ENCODE measurements around the gene NDUFAF2.

The NDUFAF2 gene

DNA sequence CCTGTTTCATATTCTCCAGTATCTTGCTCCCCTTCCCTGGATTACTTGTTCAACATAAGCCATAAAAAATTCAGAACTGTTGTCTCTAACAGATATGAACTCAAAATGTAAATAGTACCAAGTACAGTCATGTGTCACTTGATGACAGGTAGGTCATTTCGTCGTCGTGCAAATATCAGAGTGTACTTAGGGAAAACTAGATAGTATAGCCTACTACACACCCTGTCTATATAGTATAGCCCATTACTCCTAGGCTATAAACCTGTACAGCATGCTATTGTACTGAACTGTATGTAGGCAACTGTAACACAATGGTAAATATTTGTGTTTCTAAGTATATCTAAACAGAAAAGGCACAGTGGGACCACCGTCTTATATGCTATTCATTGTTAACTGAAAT, 178.1 kb downstream of the NDUFAF2 start:
- no peak for DNase-seq (ENCODE audit: low spot score)

DNA sequence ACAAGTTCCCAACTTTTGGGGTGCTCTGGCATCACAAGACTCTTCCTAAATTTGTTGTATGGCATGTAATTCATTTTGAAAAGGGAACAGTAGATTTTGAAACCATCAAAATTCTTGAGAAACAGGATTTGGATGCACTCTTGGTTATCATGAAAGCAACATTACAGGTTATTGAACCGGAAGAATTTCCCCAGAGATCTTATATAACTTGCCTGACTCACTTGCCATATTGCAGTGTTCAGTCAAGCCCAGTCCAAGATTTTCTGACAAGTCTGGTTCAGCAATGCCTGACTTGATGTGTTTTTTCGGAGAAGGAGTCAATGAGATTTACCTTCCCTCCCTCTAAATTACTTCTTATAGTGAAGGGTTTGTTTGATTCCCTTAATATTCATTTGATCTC, 185.3 kb downstream of the NDUFAF2 start:
- DNase-seq (ENCODE audit: low spot score) = no peak

DNA sequence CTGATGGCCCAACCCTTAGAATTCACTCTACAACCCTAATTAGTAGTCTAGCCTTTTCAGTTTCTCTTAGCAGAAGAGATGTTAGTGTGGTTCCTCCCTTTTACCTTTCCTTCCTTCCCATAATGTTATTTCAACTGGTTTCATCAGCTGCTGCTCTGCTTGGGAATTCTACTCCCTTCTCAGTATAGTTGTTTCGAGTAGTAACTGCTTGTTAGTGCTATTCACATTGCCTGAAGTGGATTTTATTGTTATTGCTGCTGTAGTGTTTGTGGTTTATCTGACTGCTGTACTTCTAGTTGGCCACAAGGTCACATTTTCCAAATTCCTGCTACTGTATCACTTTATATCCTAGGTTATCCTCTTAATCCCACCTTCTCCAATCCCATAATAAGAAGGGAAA, 187.6 kb downstream of the NDUFAF2 start:
- DNase-seq (ENCODE audit: low spot score) = no peak

DNA sequence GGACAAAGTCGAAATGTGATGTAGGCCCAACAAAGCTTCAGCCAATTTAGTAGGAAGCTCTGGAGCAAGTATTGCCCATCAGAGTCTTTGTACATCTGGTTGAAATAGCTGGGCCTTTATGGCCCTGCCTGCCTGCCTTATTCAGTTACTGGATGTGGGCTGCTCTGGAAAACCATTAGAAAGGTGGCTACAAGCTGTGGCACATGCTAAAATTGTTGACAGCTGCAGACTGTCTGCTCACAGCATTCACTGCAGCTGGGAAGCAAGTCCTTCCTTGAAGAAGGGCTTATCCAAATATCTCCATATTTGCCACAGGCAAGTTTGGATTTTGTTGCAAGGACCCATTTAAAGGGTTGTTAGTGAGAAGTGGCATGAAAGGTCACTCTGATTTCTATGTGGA, 192.8 kb downstream of the NDUFAF2 start:
- DNase-seq (ENCODE audit: low spot score) = no peak

DNA sequence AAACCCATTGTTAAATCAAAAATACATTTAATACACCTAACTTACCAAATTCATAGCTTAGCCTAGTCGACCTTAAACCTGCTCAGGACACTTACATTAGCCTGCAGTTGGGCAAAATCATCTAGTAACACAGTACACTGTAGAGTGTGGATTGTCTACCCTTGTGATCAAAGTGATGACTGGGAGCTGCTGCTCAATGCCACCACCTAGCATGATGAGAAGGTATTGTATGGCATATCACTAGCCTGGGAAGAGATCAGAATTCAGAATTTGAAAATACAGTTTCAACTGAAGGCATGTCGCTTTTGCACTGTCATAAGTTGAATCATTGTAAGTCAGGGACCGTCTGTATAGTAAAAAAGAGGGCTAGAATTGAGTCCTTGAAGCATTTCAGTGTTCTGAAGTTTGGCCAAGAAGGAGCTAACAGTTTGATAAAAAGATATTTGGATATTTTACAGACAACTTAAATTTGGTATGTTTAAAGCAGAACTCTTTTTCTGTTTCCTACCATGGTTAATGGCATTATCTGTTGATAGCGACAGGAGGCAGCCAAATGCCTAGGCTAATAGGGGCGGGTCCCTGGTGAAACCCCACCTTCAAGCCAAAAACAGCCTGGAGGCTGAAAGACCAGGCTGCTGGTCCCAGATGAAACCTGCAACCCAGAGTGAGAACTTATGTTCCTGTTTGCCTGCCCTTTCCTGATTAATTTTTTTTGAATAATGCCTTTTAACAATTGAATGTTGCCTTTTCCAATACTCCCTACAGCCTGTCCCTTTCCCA, 194.3 kb downstream of the NDUFAF2 start:
- peak; percentile 2 for DNase-seq (ENCODE audit: low spot score)

DNA sequence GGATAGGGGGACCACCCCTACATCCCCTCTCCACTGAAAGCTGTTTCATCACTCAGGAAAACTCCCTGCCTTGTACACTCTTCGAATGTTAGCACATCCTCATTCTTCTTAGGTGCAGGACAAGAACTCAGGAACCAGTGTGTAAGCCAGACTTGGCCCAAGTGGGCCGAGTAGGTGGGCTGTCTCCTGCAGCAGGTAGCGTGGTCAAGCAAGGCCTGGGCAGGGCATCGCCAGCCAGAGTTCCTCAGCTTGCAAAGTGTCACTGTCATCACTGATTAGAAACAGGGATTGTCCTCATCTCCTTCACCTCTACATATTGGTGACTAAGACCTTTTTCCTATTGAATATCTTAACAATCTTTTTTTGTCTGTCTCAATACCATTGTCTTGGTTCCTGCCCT, 194.9 kb downstream of the NDUFAF2 start:
- no peak for DNase-seq (ENCODE audit: low spot score)

DNA sequence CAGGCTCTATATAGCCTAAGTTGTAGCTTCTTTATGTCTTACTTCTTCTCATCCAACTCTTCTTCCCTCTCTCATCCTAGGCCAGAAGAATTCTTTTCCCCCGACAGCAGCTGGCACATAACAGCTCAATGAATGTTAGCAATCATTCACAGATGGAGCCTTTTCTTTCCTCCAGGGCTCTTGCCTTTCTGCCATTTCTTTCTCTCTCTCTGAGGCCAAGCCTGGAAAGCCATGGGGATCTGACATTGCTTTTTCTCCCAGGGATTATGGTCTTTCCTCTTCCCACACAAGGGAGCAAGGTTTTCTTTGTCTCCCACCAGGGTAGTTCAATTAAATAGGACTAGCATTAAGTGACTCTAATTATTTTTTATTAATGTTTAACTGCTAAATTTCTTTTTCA, 196.8 kb downstream of the NDUFAF2 start:
- no peak for DNase-seq (ENCODE audit: low spot score)

DNA sequence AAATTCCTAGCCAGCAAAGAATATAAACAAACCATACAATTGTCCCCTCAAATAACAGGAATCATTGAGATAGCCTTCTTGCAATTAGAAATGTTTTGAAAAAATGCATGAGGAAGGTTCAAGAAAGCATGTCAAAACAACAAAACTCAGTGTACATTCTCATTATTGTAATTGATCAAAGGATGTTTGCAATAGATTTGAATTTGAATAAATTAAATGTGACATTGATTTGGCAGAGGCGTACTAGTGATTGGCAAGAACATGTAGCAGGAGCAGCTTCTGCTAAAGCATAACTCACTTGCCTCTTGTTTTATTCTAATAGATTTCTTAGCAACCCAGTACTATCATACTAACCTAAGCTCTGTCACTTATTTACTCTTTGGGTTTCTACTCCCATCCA, 197.4 kb downstream of the NDUFAF2 start:
- DNase-seq (ENCODE audit: low spot score) = no peak

DNA sequence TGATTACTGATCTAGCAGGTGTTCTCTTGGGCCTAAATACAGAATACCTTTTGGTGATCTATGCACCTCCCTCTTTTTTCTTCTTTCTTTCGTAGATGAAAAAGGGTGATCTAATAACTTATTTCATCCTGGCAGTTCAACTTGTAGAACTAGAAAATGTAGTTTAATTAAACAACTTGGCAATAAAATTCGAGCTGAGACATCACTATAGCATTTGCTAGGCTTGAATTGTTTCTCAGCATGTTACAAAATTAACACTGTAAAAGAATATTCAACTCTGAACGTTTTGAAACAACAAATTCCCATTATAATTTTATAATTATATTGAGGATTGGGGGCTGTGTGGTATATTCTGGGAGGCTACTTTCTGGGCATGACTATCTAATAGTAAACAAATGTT, 197.8 kb downstream of the NDUFAF2 start:
- no peak for DNase-seq (ENCODE audit: low spot score)

DNA sequence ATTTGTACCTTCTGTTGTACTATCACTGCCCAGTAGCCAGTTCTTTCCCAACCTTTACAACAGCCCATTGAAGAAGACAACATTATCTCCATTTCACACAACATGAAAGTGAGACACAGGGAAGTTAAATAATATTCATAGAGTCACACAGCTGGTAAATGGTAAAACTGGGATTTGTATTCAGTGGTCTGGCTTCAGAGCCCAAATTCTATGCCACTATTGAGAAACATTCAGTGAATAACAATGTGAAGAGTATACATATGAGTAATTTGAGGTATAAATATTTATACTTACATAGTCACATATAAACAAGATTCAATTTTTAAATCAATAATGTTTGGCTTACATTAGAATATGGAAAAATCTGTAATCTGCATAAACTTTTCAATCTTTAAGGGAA, 203.5 kb downstream of the NDUFAF2 start:
- DNase-seq (ENCODE audit: low spot score) = no peak

DNA sequence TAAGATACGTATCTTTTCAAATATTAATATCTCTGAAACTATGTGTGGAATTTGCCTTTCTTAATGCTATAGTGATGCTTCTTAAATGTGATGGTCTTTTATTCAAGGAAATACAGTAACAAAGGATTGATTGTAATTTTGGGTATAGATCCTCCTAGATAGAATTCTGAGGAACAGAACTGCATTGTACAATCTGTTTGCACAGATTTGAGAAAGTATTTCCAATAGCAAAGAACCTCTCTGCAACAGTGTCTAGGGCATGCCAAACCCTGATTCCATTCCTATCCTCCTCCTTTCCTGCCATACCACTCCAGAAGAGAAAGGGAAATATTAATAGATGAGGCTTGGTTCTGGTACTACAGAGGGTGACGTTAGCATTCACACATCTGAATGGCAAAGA, 206.9 kb downstream of the NDUFAF2 start:
- no peak for DNase-seq (ENCODE audit: low spot score)

DNA sequence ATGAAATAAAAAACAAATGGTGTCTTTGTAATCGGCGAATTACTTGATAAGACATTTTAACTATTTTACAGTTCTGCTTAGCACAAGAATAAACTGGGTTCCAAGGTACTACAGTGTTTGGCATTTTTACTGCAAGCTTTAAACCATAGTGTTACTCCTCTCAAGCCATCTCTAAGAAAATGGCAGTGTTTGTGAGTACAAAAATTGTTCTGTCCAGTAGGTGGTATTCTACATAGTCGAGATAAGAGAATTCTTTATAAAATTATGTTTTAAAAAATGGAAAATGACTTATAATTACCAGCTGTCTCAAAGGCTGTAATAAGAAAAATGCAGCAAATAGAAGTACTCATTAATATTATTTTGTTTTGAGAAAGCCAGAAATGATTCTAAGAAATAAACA, 214.1 kb downstream of the NDUFAF2 start:
- no peak for DNase-seq (ENCODE audit: low spot score)

DNA sequence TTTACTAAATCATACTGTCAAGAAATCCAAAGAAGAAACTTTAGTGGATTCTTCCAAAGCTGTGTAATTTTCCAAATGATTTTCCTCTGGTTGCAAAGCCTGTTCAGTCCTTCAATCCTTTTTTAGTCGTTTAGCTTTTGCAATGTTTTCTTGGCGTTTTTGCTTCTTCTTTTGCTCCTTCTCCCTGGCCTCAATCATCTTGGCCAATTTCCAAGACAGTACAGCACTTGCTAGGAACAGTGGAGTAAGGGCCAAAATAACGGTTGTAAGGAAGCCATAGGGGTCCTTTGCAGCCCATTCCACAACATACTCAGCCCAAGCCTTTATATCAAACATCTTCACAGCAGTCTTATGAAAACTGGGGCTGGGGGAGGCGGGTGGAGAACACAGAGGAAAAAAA, 214.8 kb downstream of the NDUFAF2 start:
- DNase-seq (ENCODE audit: low spot score) = no peak

DNA sequence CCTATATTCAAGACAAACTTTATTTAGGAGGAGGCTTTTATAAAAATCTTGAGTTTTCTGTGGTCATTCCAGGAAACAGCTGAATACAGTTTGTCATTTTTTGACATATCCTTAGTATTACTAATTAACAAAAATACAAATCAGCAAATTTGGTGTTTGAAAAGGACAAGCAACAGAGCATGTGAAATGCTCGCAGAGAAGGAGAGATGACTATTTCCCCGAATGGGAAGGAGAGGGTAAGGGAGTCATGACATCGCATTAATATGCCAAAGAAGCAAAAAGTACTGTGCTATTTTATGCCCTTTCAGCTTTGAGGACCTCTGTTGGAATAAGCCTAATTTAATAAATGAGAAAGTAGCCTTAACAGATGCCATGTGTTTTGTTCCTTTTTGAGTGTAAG, 215.5 kb downstream of the NDUFAF2 start:
- DNase-seq (ENCODE audit: low spot score) = no peak

DNA sequence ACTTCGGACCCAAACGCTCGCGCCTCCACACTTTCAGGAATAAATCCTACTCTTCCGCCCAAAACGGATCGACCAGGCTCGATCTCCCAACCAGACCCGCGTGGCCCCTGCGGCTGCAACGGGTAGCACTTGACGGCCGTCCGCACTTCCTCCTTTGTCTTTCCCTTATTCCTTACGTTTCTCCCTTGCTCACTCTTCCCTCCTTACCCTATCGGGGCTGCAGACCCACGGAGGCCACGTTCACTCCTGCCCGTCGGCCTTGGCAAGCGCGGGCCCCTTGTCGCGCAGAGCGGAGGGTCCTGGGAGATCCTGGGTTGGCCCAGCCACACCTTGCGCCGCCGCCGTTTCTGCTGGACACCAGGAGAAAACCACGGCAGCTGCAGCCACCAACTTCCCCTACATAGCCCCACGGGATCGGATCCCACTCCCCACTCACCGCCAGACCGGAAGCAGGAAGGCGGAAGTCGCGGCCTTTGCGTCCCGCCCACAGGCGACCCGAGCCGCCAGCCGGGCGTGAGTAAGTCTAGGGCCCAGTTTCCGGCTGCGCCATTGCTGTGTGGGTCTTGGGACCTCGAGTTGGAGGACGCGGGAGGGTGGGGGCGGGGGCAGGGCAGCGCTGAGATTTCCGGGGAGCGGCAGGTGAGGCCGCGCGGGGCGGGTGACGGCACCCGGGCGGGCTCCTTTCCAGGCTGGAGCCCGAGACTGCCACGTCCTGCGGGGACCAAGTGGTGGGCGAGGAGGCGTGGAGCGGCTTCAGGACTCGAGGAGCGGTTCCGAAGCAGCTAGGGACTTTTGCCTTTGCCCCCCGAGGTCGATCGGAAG, 217.2 kb downstream of the NDUFAF2 start, which contains the start of gene SMIM15:
Gene SMIM15, minus strand, starts transcription at position 459 of the 822 bp plus-strand sequence. CDS start 2,297 bp downstream, outside the sequence.
- peak; percentile 80 for DNase-seq (ENCODE audit: low spot score)

DNA sequence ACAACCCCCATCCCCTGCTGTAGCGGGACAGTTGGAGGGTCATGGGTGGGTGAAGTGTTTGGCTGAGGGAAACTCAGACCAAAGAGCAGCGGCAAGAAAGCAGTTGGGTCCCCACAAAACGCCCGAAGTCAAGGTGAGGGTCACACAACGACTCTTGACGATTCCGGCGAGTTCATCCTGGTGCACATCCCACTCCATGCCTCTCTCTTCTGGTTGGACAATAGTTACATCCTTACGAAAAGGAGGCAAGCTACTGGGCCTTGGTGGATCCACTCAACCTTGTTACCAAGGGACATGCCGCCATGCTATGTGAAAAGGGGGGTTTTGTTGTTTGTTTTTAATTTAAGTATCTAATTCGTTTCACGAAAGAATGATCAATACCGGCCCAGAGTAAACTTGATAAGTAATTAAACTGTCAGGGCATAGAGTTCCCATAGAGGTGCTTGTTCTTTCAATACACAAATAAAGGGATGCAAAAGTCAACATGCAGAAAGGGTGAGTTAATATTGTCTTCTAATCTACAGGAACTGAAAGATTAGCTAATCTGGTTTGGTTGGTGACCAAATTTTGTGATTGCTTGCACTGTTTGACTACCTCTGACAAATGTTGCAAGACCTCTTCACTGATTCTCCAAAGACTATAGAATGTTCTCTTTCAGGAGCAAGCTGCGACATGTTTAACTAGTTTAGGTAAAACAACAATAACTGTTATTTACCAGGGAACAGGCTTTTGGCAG, 218.0 kb downstream of the NDUFAF2 start:
- peak; percentile 10 for DNase-seq (ENCODE audit: low spot score)

DNA sequence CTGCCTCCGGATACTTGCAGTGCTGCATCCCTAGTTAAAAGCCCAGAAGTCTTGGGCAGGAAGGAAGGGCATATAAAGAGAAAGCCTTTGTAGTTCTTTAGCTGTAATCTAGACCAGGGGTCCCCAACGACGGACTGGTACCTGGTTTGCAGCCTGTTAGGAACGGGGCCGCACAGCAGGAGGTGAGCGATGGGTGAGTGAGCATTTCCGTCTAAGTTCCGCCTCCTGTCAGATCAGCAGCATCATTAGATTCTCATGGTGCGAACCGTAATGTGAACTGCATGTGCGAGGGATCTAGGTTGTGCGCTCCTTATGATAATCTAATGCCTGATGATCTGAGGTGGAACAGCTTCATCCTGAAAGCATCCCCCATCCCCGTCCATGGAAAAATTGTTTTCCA, 218.9 kb downstream of the NDUFAF2 start:
- DNase-seq (ENCODE audit: low spot score) = no peak

DNA sequence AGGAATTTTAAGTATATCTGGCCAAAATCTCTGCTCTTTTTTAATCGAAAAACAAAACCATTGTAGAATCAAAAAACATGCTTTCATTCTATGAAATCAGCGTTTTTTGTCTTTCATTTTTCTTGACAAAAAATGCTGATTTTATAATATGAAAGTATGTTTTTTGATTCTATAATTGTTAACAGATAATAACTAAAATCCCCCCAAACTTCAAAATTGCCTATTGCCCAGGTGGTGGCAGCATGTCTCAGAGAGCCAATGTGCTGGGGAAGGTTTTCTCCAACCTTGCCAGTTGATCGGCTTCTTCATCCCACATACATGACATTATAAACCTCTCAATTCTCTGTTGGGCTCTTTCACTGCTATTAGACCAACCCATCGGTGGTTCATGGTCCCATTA, 222.4 kb downstream of the NDUFAF2 start:
- DNase-seq (ENCODE audit: low spot score) = no peak

DNA sequence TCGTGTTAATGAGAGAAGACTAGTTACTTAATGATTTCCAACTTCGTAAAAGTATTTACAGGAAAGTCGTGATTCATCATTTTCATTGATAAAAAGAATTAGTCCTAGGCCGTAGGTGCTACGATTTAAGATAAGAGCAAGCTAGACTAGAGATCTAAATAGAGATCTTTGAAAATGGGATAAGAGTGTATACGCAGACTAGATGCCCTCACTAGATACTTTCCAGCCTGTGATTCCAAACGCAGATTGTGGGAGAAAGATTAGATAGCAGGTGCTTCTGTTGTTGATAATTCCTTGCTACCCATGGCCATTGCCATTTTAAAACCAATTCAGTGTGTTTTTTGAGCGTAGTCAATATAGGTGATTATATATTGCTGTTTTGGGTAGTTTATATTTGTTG, 223.9 kb downstream of the NDUFAF2 start:
- no peak for DNase-seq (ENCODE audit: low spot score)

DNA sequence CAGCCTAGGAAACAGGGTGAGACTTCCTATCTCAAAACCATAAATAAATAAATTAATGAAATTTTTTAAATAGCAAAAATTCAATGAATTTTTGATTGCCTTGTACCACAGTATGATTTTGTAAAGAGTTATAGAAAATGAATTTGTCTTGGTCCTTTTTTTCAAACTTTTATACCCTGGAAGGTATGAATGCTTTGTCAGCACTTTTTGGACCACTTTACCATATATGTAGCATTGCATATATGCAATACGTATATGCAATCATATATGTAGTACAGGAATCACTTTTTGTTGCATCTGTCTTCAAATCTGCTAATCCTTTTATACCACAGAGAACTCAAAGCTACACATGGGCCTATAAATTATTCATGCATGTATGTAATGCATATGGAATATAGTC, 226.5 kb downstream of the NDUFAF2 start:
- no peak for DNase-seq (ENCODE audit: low spot score)

DNA sequence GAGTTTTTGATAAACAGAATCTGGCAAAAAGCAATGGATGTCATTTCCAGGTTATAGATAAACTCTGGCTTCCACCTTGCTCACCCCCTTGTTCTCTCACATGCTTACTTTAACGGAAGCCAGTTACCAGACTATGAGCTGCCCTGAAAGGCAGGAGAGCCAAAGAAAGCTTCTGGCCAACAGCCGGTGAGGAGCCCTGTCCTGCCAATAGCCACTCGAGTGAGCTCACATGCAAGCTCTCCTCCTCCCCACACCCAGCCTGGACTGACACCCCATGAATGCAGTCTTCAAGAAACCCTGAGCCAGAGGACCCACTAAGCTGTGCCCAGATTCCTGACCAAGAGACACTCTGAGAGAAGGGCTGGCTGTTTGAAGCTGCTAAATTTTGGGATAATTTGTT, 231.6 kb downstream of the NDUFAF2 start:
- no peak for DNase-seq (ENCODE audit: low spot score)

DNA sequence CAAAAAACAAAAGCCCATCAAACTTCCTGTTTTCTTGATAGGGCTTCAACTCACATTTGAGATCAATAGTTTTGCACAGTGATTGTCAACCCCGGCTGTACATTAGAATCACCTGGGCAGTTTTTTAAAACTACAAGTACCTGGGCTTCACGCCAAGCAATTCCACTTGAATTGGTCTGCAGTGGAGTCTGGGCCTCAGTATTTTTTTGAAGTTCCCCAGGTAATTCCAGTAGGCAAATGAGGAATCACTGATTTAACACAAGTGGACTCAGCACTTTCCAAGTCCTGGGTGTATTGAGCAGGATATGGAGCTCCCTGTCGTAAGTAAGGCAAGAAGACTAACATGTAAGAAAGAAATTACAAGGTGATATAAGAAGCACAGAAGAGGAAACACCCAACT, 232.1 kb downstream of the NDUFAF2 start:
- no peak for DNase-seq (ENCODE audit: low spot score)

DNA sequence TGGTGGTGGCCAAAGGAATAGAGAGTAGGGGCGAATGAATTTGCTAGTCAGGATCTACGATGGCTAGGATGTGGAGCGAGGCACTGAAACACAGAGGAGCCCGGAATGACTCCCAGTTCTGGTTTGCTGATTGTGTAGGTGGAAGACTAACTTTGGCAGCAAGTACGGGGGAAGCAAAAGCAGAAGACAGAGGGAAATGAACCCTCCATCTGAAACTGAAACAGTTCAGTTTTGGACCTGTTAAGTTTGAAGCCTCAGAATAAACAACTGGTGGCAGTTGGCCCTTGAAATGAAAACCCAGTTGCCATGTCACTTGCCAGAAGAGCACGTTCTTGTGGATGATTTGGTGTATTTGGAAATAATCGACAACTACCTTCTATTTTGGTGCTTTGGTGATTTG, 232.7 kb downstream of the NDUFAF2 start:
- no peak for DNase-seq (ENCODE audit: low spot score)

Data from NAMALWA (cell line).